Retina (tissue), 1 donor: ENCODE data around the gene KMT2E.
"Not testable (repeated sequence)": the region's sequence is repeated elsewhere in the genome, so short reads cannot be mapped to it uniquely, and the experiment has no call there.

Source experiments
- DNase-seq: peaks from one replicate; pipeline ENCODE4 v3.0.0-alpha.2; 2016

Gene KMT2E

DNA sequence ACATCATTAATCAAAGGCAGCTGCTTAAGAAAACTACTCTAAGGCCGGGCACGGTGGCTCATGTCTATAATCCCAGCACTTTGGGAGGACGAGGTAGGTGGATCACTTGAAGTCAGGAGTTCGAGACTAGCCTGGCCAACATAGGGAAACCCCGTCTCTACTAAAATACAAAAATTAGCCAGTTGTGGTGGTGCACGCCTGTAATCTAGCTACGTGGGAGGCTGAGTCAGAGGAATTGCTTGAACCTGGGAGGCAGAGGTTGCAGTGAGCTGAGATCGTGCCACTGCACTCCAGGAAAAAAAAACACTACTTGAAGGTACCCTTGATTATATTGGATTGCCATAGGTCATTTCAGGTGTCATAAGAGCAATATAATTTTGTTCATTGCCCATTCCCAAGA is 14.9 kb downstream of the KMT2E start:
- DNase-seq: not testable (repeated sequence)

DNA sequence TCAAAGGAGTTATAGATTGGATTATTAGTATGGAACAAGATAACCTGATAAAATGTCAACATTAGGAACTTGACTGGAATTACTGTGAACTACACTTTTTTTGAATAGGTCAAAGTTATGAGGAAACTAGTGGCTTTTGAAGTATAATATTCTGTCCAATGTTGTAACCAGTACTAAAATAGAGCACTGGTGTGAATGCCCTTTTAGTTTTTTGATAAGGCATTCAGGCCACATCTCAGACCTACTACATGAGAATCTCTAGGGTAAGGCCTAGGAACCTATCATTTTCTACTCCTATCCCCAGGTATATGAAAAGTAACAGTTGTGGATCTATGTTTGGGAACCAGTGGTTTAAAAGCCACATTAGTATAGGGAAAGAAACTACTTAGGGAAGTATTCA is 16.4 kb downstream of the KMT2E start:
- DNase-seq: no peak

GRCh38 chr7:105032553-105033214 is 18.7 kb downstream of the KMT2E start:
- no peak for DNase-seq

DNA sequence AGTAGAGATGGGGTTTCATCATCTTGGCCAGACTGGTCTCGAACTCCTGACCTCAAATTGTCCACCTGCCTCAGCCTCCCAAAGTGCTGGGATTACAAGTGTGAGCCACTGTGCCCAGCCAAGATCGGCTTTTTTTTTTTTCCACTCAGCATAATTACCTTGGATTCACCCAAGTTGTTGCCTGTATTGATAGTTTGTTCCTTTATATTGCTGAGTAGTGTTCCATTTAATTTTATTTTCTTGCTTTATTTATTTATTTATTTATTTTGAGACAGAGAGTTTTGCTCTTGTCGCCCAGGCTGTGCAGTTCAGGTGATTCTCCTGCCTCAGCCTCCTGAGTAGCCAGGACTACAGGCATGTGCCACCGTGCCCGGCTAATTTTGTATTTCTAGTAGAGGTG is 21.3 kb downstream of the KMT2E start:
- no peak for DNase-seq

GRCh38 chr7:105036217-105037168 is 22.5 kb downstream of the KMT2E start:
- no peak for DNase-seq

DNA sequence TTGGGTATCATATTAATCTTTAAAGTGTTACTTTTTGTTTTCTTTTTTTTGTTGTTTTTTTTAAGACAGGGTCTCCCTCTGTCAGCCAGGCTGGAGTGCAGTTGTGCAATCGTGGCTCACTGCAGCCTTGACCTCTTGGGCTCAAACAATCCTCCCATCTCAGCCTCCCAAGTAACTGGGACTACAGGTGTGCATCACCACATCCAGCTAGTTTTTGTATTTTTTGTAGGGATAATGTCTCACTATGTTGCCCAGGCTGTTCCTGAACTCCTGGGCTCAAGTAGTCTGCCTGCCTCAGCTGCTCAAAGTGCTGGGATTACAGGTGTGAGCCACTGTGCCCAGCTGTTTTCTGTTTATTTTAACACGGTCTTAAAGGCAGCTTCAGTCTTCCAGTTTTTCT is 23.3 kb downstream of the KMT2E start:
- no peak for DNase-seq

- no peak for DNase-seq
Measured at GRCh38 chr7:105044449-105045070, 30.6 kb downstream of the KMT2E start.

DNA sequence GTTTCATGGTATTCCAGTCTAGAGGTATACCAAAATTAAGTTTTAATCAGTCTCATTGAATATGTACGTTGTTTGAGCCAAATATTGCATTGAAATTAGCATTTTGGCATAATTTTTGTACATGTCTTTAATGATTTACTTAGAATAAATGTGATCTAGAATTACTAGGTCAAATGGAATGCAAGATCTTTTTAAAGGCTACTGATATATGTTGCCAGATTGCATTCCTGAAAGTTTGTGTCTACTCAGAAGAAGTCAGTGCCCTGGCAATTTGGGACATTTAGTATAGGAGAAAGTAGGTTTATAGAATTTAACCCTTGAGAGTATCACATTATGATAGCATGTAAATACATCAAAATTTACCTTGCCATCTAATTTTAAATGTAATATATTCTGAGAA is 32.4 kb downstream of the KMT2E start:
- no peak for DNase-seq

- DNase-seq: no peak
Measured at GRCh38 chr7:105047932-105048331, 33.9 kb downstream of the KMT2E start.

DNA sequence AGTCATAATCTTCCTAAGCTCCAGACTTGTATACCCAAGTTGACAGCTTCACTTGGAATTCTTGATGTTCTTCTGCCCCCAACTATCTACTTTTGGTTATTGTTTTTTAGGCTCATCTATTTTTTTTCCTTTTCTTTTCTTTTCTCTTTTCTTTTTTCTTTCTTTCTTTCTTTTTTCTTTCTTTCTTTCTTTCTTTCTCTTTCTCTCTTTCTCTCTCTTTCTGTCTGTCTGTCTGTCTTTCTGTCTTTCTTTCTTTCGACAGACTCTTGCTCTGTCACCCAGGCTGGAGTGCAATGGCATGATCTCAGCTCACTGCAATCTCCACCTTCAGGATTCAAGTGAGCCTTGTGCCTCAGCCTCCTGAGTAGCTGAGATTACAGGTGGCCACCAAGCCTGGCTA is 36.5 kb downstream of the KMT2E start:
- no peak for DNase-seq

DNA sequence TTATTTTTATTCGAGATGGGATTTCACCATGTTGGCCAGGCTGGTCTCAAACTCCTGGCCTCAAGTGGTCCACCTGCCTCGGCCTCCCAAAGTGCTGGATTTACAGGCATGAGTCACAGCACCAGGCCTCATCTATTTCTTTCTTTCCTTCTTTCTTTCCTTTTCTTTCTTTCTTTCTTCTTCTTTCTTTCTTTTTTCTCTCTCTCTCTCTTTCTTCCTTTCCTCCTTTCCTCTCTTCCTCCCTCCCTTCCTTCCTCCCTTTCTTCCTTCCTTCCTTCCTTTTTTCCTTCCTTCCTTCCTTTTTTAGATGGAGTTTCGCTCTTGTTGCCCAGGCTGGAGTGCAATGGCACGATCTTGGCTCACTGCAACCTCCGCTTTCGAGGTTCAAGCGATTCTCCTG is 36.9 kb downstream of the KMT2E start:
- DNase-seq: not testable (repeated sequence)

DNA sequence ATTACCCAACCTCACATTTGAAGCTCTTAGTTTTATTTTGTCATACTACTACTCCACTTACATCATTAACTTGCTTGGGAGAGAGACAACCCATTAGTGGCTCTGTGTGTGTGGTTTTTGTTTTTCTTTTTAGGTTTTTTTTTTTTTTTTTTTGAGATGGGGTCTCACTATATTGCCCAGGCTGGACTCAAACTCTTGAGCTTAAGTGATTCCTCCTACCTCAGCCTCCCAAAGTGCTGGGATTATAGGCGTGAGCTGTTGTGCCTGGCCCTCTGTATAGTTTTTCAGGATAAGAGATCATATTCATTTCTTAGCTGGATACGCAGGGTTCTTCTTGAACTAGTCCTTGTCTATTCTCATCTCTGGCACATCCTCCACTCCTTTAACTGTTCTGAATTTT is 41.1 kb downstream of the KMT2E start:
- no peak for DNase-seq

GRCh38 chr7:105055621-105056020 is 41.6 kb downstream of the KMT2E start:
- no peak for DNase-seq

DNA sequence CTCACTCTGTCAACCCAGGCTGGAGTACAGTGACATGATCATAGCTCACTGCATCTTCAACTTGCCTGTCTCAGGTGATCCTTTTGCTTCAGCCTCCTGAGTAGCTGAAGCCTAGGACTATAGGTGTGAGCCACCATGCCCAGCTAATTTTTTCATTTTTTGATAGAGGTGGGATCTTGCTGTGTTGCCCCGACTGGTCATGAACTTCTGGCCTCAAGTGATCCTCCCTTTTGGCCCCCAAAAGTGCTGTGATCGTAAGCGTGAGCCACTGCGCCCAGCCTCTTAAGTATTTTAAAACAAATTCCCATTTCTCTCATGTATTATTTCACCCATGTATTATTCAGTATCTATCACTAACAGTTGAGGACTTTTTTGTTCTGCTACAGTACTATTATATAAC is 43.5 kb downstream of the KMT2E start:
- no peak for DNase-seq

DNA sequence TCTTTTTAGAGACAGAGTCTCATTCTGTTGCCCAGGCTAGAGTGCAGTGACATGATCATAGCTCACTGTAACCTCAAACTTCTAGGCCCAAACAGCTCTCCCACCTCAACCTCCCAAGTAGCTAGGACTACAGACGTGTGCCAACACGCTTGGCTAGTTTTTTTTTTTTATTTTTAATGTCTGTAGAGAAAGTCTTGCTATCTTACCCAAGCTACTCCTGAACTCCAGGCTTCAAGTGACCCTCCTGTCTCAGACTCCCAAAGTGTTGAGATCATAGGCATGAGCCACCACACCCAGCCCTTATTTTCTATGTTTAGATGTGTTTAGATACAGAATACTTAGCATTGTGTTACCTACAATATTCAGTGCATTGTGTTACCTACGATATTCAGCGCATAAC is 46.4 kb downstream of the KMT2E start:
- no peak for DNase-seq

DNA sequence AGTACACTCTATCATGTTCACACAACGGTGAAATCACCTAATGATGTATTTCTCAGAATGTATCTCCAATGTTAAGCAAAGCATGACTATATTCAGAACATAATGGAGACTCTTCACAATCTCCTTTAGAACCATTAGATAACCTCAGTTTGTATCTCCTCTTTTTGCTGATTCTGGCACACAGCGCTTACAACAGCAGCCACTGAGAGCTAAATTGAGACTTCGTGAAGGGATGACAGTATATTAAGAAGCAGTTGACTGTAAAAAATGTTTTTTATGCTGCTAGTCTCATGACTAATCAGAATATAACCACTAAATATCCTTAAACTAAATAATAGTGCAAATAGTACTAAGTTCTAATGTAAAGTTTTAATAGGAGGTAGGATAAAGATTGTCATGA is 46.9 kb downstream of the KMT2E start:
- no peak for DNase-seq

DNA sequence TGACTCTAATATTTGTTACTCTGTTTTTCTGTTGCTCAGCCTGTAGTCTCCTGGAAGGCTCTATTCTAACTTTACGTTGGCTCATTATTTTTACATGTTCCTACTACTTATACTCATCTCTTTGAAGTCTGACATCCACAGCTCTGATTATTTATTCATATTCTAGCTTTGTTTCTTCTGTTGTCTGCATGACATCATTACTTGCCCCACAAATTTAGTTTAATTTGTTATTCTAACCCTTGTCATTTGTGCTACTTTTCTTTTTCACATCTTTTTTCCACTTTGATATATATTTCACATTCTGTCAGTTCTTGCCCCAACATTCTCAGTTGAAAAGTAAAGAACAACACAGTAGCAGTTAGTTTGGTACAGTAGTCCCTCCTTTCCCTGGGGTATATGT is 51.1 kb downstream of the KMT2E start:
- DNase-seq: no peak

- no peak for DNase-seq
Measured at GRCh38 chr7:105067691-105068090, 53.7 kb downstream of the KMT2E start.

DNA sequence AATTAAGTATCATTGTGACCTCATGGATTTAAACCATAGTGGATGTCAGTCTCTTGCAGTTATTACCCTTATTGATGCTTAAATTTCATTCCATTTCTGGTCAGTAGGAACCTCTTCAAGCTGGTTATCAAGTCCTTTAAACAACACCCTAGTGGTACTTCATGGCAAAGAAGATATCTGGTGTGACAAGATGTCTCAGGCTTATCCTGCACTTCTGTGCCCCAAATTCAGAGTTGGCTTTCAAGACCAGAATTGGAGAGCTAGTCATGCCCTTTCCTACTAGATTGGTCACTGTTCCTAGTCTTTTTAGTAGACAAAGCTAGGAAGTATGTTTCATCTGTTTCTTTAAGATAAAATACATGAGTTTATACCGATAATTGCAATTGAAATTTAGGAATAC is 54.9 kb downstream of the KMT2E start:
- no peak for DNase-seq

GRCh38 chr7:105073143-105073542 is 59.1 kb downstream of the KMT2E start:
- no peak for DNase-seq

GRCh38 chr7:105079348-105079747 is 65.3 kb downstream of the KMT2E start:
- DNase-seq: no peak

DNA sequence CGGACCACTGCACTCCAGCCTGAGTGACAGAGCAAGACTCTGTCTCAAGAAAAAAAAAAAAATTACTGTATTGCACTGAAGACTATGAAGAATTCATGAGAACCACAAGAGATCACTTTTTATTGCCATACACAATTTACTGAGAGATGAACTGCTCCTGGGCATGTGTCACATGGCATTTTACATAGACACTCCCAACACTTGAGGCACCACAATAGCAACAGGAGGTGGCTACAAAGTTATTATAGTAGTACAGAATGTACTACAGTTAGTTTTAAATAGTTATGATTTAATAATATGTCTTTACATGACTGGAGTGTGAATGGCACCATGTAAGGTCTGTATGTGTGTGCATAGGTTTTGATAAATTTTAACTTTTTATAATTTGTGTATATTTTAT is 70.6 kb downstream of the KMT2E start:
- DNase-seq: no peak

DNA sequence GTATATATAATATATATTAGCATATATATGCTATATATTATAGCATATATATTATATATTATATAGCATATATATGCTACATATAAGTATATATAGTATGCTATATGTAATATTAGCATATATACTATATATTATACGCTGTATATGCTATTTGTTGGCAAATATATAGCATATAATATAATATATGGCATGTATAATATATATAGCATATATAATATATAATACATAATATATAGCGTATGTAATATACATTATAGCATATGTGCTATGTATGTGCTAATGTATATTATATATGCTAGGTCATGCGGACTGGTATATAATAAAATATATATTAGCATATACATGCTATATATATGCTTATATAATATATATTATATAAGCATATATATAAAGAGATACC is 72.8 kb downstream of the KMT2E start:
- DNase-seq: no peak

DNA sequence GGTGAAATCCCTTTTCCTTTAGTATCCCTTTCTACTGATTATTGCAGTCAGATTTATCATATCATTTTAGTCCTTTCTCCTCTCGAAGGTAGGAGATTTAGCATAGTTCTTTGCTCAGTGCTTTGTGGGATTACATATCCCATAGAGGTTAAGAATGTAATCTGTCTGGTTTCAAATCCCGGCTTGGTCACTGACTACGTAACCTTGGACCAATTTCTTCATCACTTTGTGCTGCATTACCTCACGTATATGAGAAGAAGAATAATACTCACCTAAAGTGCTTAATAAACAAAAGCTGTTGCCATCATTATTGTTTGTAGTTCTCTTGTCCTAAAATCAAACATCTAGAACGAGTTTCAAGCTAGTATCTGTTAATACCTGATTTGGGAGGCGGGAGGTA is 74.0 kb downstream of the KMT2E start:
- no peak for DNase-seq
